Cardiac muscle cell (in vitro differentiated cells and primary cell): ENCODE data around the gene STK35. TPM values are rescaled to one million over a fixed set of nuclear protein-coding genes. Genes with fewer than 3 reads are reported as not detected.

ENCODE experiments used
- DNase-seq, 2 donors: peaks; one replicate each; pipeline versions ENCODE4 v3.0.0 to v3.0.0-alpha.2; 2010 to 2017; ENCODE audit warnings: low read depth in 1 of 2, low spot score in 1 of 2
- H3K27ac ChIP-seq: fragments of 200-600 bp; sonication (generic); 2 replicates; pipeline ENCODE4 v1.5.1; 2016
- H3K27me3 ChIP-seq: fragments of 200-600 bp; sonication (generic); 2 replicates; pipeline ENCODE4 v1.6.0; 2016; ENCODE audit warnings: control low read depth
- H3K36me3 ChIP-seq: fragments of 200-600 bp; sonication (generic); 2 replicates; pipeline ENCODE4 v1.5.1; 2016; ENCODE audit warnings: control low read depth
- H3K4me1 ChIP-seq: fragments of 200-600 bp; sonication (generic); 2 replicates; pipeline ENCODE4 v1.8.1; 2017; ENCODE audit warnings: low read depth, mild to moderate bottlenecking, mixed run types
- H3K4me3 ChIP-seq: fragments of 200-600 bp; sonication (generic); 2 replicates; pipeline ENCODE4 v1.5.1; 2016; ENCODE audit warnings: mild to moderate bottlenecking
- H3K9me3 ChIP-seq: fragments of 200-600 bp; sonication (generic); 2 replicates; pipeline ENCODE4 v1.5.1; 2017; ENCODE audit warnings: low read depth, mild to moderate bottlenecking, control low read depth
- CTCF ChIP-seq: IDR thresholded peaks from 2 replicates; pipeline ENCODE4 v1.5.1; 2012; ENCODE audit warnings: low read depth, mild to moderate bottlenecking, low read length
- polyA plus RNA-seq: library from polyadenylated mRNA; unstranded; fragments of >200 nt; fragmentation: Nextera tagmentation; extraction: Ambion mirVana; gene quantifications from 2 replicates; pipeline ENCODE4 v1.2.1, GENCODE V29; 2016
- total RNA-seq: library from RNA; depleted of rRNA; stranded (reverse); fragments of >200 nt; gene quantifications from 2 replicates; pipeline ENCODE4 v1.2.3, GENCODE V29; 2016

Gene STK35
- total and polyA plus RNA-seq, 2 experiments from 2014 or later, result 10.0 to 21.4 TPM

- no peak overlapping the region for H3K4me3 ChIP-seq
- no peaks in the 10 kb centered on the region for H3K36me3 ChIP-seq
- H3K4me1 ChIP-seq, result peaks cover 11% of the 10 kb centered on the region
- H3K27me3 ChIP-seq, result no peaks in the 10 kb centered on the region
- DNase-seq, result peak in 1 of 2 donors; percentile 57
- no peaks in the 10 kb centered on the region for H3K9me3 ChIP-seq
- no peak for TF ChIP-seq CTCF
- no peak overlapping the region for H3K27ac ChIP-seq
These were observed 38.9 kb downstream of the STK35 start for GRCh38 chr20:2140561-2140960.

DNA sequence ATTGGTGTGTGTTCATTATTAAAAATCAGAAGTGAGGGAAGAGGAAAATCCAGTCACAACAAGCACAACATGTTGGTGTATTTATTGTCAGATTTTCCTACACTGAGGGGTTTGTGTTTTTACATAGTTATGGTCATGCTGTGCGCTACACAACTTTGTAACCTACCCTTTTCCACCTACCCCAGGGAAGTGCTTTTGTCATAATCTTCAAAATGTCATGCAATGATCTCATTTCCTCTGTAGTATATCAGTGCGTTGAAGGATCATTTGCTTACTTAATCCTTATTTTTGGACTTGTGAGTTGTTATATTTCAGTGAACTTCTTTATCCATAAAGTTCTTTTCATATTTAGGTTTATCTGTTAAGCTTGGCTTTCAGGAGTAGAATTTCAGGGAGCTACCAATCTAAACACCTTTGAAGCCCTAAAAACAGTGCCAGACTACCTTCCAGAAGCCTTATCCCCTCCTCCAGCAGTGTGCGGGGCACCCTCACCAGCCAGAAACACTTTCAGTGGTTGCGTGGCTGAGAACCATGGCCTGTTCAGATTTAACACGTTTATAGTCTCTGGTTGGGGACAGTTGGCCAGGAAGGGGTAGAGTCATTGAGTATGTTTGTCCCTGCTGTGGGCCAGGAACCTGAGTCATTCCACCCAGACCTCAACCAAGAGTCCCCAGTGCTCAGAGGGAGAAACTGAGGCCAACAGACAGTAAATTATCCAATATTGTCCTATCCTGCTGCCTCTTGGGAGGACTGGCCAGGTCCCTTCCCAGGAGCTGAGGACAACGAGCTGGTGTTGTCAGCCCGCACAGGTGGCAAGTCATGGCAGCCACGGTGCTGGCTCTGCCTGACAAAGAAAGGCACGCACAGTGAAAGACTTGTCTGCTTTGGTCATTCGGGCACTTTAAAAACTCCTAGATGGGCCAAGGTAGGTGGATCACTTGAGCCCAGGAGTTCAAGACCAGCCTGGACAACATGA is 40.3 kb downstream of the STK35 start:
- no peaks in the 10 kb centered on the region for H3K36me3 ChIP-seq
- DNase-seq, result no peak
- H3K4me1 ChIP-seq, result peaks cover 11% of the 10 kb centered on the region
- no peaks in the 10 kb centered on the region for H3K27me3 ChIP-seq
- no peaks in the 10 kb centered on the region for H3K9me3 ChIP-seq
- no peak overlapping the region for H3K4me3 ChIP-seq
- no peak for TF ChIP-seq CTCF
- H3K27ac ChIP-seq, result no peak overlapping the region

- Histone ChIP-seq H3K9me3 (no peaks in the 10 kb centered on the region), H3K36me3 (no peaks in the 10 kb centered on the region)
These were observed 41.0 kb downstream of the STK35 start for GRCh38 chr20:2142649-2143048.

GRCh38 chr20:2143594-2143993 is 42.0 kb downstream of the STK35 start:
- DNase-seq, result no peak
- Histone ChIP-seq H3K4me1 (peaks cover 11% of the 10 kb centered on the region), H3K27me3 (no peaks in the 10 kb centered on the region), H3K36me3 (no peaks in the 10 kb centered on the region), H3K27ac (no peak overlapping the region), H3K4me3 (no peak overlapping the region), H3K9me3 (no peaks in the 10 kb centered on the region)
- TF ChIP-seq CTCF, result no peak

More at GRCh38 chr20:2142649-2143048, 41.0 kb downstream of the STK35 start:
- peaks cover 11% of the 10 kb centered on the region for H3K4me1 ChIP-seq
- no peak overlapping the region for H3K27ac ChIP-seq
- H3K27me3 ChIP-seq, result no peaks in the 10 kb centered on the region
- TF ChIP-seq CTCF, result no peak
- no peak for DNase-seq
- H3K4me3 ChIP-seq, result no peak overlapping the region

DNA sequence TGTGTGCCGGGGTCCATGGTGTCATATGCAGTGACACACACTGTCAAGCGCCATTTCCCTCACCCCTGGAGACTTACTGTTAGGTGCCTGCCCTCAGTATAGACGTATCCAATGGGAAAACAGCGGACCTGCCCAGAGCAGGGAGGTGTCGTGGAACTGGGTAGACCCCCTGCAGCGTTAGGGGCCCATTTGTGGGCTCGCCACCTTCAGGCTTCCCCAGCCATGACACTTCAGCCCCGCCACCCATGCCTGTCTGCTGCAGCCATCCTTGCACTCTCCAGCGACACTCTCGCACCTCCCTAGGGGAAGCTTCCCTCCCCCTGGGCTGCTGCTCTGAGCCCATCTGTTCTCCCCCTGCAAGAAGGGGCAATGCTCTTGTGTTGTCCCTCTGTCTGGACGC is 43.2 kb downstream of the STK35 start:
- H3K27me3 ChIP-seq, result no peaks in the 10 kb centered on the region
- peaks cover 2% of the 10 kb centered on the region for H3K4me1 ChIP-seq
- no peaks in the 10 kb centered on the region for H3K36me3 ChIP-seq
- H3K9me3 ChIP-seq, result no peaks in the 10 kb centered on the region
- no peak for TF ChIP-seq CTCF
- H3K27ac ChIP-seq, result no peak overlapping the region
- no peak overlapping the region for H3K4me3 ChIP-seq
- DNase-seq, result no peak
